ENCODE measurements around the gene IP6K3. TPM values are rescaled to one million over a fixed set of nuclear protein-coding genes. Genes with fewer than 3 reads are reported as not detected.

IP6K3 gene
- total and polyA plus RNA-seq, 2 donors (not counting 1 experiment from before 2014, with no cell fraction given): not detected

- 97% methylated on average over 12 of the region's 16 CpGs for WGBS (ENCODE audit: insufficient coverage)
- no peak for TF ChIP-seq EZH2 (IDR thresholded peaks at IDR 0.05; ENCODE audit: borderline replicate concordance, insufficient read depth, low read depth, low read length, poor library complexity, severe bottlenecking)
- no peaks in the 10 kb centered on the region for H3K27me3 Mint-ChIP-seq
- ChIA-PET POLR2A (no interaction called here), CTCF (interaction anchor here (0.9 to 4.5 kb wide), 3 partner anchors 10 to 24 kb away, joined by 3 to 34 read pairs (median 3); no protein-coding TSS in a partner anchor)
- H3K4me2 ChIP-seq (replicated peaks; ENCODE audit: low read depth, low read length, poor library complexity, severe bottlenecking): no peak overlapping the region
- no peak for ATAC-seq (ENCODE audit: low read depth)
- H3K4me1 Mint-ChIP-seq: peaks cover 24% of the 10 kb centered on the region
- no peaks in the 10 kb centered on the region for H3K27me3 ChIP-seq (replicated peaks in 1 of 4; ENCODE audit: control extremely low read depth in 1 of 4, control insufficient read depth in 3 of 4, insufficient read depth in 4 of 4, low read length in 3 of 4)
- H3K4me3 Mint-ChIP-seq: no peak overlapping the region
- no peaks in the 10 kb centered on the region for H3K9me3 ChIP-seq (ENCODE audit: control extremely low read depth in 1 of 3, control insufficient read depth in 2 of 3, insufficient read depth in 1 of 3, low read length in 2 of 3)
- no peak overlapping the region for H2AFZ ChIP-seq (ENCODE audit: insufficient read depth, low read depth, low read length, poor library complexity, severe bottlenecking)
- no peak overlapping the region for H3K27ac Mint-ChIP-seq
- H3K27ac ChIP-seq (ENCODE audit: low read length in 2 of 2): no peak overlapping the region
- peaks cover 97% of the 10 kb centered on the region for H4K20me1 ChIP-seq (ENCODE audit: control insufficient read depth, insufficient read depth, low read length, poor library complexity, severe bottlenecking)
- intact Hi-C loops (cut with micrococcal nuclease): no loop called here
- no peak for DNase-seq
- no peaks in the 10 kb centered on the region for H3K9me3 Mint-ChIP-seq (ENCODE audit: insufficient read depth)
- peaks cover 4 to 89% of the 10 kb centered on the region in 2 experiments for H3K36me3 ChIP-seq (replicated peaks in 1 of 2; ENCODE audit: control extremely low read depth in 1 of 2, control insufficient read depth in 1 of 2, extremely low read depth in 1 of 2, insufficient read depth in 2 of 2, low read length in 1 of 2)
- H3K4me1 ChIP-seq (ENCODE audit: control insufficient read depth in 2 of 2, insufficient read depth in 2 of 2, low read length in 2 of 2): peaks cover 14% of the 10 kb centered on the region in 2 donors
- no peak overlapping the region for H3K9ac ChIP-seq (ENCODE audit: low read length)
- H3K4me3 ChIP-seq (ENCODE audit: control extremely low read depth in 1 of 5, extremely low read depth in 1 of 5, insufficient read depth in 1 of 5, low read depth in 2 of 5, low read length in 4 of 5): no peak overlapping the region
- H3K79me2 ChIP-seq (ENCODE audit: control insufficient read depth, insufficient read depth, low read length): peaks cover 60% of the 10 kb centered on the region
Measured at GRCh38 chr6:33781131-33781975, 34.6 kb upstream of the IP6K3 start.

DNA sequence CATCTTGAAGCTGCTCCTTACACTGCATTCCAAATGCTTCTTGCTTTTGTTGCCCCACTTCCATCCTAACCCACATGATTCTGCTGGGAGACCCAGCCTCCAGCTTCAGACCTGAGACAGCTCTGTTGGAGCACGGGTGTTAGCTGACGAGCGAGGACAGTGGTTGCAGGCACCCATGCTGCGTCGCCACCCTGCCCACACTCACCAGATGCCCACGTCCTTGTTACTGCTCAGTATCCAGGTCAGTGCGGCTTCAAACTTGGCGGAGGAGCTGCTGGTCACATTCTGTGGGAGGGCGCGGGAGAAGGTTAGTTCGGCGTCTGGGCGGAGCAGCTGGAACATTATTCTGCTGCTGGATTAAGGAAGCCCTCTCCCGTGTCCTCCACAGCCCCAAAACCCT is 33.2 kb upstream of the IP6K3 start:
- H3K9me3 ChIP-seq (ENCODE audit: control extremely low read depth in 1 of 3, control insufficient read depth in 2 of 3, insufficient read depth in 1 of 3, low read length in 2 of 3): no peaks in the 10 kb centered on the region
- no peak overlapping the region for H2AFZ ChIP-seq (ENCODE audit: insufficient read depth, low read depth, low read length, poor library complexity, severe bottlenecking)
- H3K27me3 ChIP-seq (replicated peaks in 1 of 4; ENCODE audit: control extremely low read depth in 1 of 4, control insufficient read depth in 3 of 4, insufficient read depth in 4 of 4, low read length in 3 of 4): no peaks in the 10 kb centered on the region
- peaks cover 46% of the 10 kb centered on the region for H3K79me2 ChIP-seq (ENCODE audit: control insufficient read depth, insufficient read depth, low read length)
- TF ChIP-seq CTCF (IDR thresholded peaks at IDR 0.05) (no peak), EZH2 (IDR thresholded peaks at IDR 0.05; ENCODE audit: borderline replicate concordance, insufficient read depth, low read depth, low read length, poor library complexity, severe bottlenecking) (no peak)
- no peak for ATAC-seq (ENCODE audit: low read depth)
- H4K20me1 ChIP-seq (ENCODE audit: control insufficient read depth, insufficient read depth, low read length, poor library complexity, severe bottlenecking): peaks cover 85% of the 10 kb centered on the region
- Mint-ChIP-seq H3K9me3 (ENCODE audit: insufficient read depth) (no peaks in the 10 kb centered on the region), H3K4me3 (no peak overlapping the region), H3K4me1 (peaks cover 9% of the 10 kb centered on the region), H3K27ac (no peak overlapping the region), H3K27me3 (no peaks in the 10 kb centered on the region)
- intact Hi-C loops (cut with micrococcal nuclease): no loop called here
- ChIA-PET CTCF (interaction anchor here (0.9 to 4.5 kb wide), 5 partner anchors 8 to 248 kb away, joined by 3 to 34 read pairs (median 3); partner anchors contain the start of gene LEMD2), POLR2A (no interaction called here)
- DNase-seq: no peak
- 99% methylated on average over 13 of the region's 14 CpGs for WGBS (ENCODE audit: insufficient coverage)
- H3K4me3 ChIP-seq (ENCODE audit: control extremely low read depth in 1 of 5, extremely low read depth in 1 of 5, insufficient read depth in 1 of 5, low read depth in 2 of 5, low read length in 4 of 5): no peak overlapping the region
- H3K27ac ChIP-seq (ENCODE audit: low read length in 2 of 2): no peak overlapping the region
- no peak overlapping the region for H3K9ac ChIP-seq (ENCODE audit: low read length)
- H3K4me1 ChIP-seq (ENCODE audit: control insufficient read depth in 2 of 2, insufficient read depth in 2 of 2, low read length in 2 of 2): no peaks in the 10 kb centered on the region
- H3K4me2 ChIP-seq (replicated peaks; ENCODE audit: low read depth, low read length, poor library complexity, severe bottlenecking): no peak overlapping the region
- H3K36me3 ChIP-seq (replicated peaks in 1 of 2; ENCODE audit: control extremely low read depth in 1 of 2, control insufficient read depth in 1 of 2, extremely low read depth in 1 of 2, insufficient read depth in 2 of 2, low read length in 1 of 2): peaks cover 7 to 97% of the 10 kb centered on the region in 2 experiments
